ENCODE results near the gene P4HA1.

The P4HA1 gene

GRCh38 chr10:73093922-73094850 lies 2.5 kb downstream of the P4HA1 start:
- DNase-seq = no peak

GRCh38 chr10:73092830-73093229 lies 3.8 kb downstream of the P4HA1 start:
- no peak for DNase-seq

- DNase-seq = no peak
These were observed 8.4 kb downstream of the P4HA1 start for GRCh38 chr10:73088304-73088703.

GRCh38 chr10:73086816-73087215 lies 9.8 kb downstream of the P4HA1 start:
- DNase-seq = no peak

GRCh38 chr10:73084209-73084608 lies 12.5 kb downstream of the P4HA1 start:
- no peak for DNase-seq

GRCh38 chr10:73083221-73083620 lies 13.4 kb downstream of the P4HA1 start:
- DNase-seq = no peak

GRCh38 chr10:73079779-73080541 lies 16.7 kb downstream of the P4HA1 start:
- no peak for DNase-seq

GRCh38 chr10:73076360-73077183 lies 20.1 kb downstream of the P4HA1 start:
- DNase-seq = no peak

GRCh38 chr10:73075829-73076228 lies 20.8 kb downstream of the P4HA1 start:
- no peak for DNase-seq

GRCh38 chr10:73073627-73074026 lies 23.0 kb downstream of the P4HA1 start:
- no peak for DNase-seq

- DNase-seq = no peak
These were observed 31.2 kb downstream of the P4HA1 start for GRCh38 chr10:73065441-73065840.

- DNase-seq = no peak
These were observed 34.9 kb downstream of the P4HA1 start for GRCh38 chr10:73061743-73062142.

GRCh38 chr10:73060738-73061635 lies 35.7 kb downstream of the P4HA1 start:
- DNase-seq = no peak

- DNase-seq = no peak
These were observed 36.5 kb downstream of the P4HA1 start for GRCh38 chr10:73060173-73060572.

- DNase-seq = no peak
These were observed 38.5 kb downstream of the P4HA1 start for GRCh38 chr10:73058057-73058591.

GRCh38 chr10:73054286-73054685 lies 42.4 kb downstream of the P4HA1 start:
- DNase-seq = no peak

- DNase-seq = no peak
These were observed 43.4 kb downstream of the P4HA1 start for GRCh38 chr10:73053275-73053674.

- DNase-seq = no peak
These were observed 52.0 kb downstream of the P4HA1 start for GRCh38 chr10:73044378-73045285.

- DNase-seq = no peak
These were observed 52.8 kb downstream of the P4HA1 start for GRCh38 chr10:73043766-73044377.

GRCh38 chr10:73043319-73043718 lies 53.3 kb downstream of the P4HA1 start:
- no peak for DNase-seq
